ENCODE results near the gene PPFIA3. TPM values are rescaled to one million over a fixed set of nuclear protein-coding genes. Genes with fewer than 3 reads are reported as not detected.

The PPFIA3 gene
- total and polyA plus RNA-seq, 4 donors: 1.5 to 4.6 (median 2.4) TPM

DNA sequence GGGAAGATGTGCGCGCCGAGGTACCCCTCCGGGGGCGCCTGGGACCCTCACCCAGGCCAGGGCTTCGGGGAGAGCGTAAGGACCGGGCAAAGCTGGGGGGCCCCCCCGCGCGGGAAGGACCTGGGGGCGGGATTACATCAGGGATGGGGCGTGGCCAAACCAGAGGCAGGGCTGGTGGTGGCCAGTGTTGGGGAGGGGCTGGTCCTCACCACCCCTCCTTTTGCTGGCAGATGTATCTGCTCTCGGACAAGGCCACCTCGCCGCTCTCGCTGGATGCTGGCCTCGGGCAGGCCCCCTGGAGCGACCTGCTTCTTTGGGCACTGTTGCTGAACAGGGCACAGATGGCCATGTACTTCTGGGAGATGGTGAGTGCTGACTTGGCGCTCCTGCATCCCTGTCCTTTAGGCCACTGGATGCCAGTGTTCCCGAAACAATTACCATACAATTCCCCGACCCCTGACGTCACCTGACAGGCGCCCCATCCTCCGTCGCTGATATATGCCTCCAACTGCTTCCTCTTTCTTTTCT is 63.6 kb downstream of the PPFIA3 start:
- Histone ChIP-seq H3K27me3 (ENCODE audit: control insufficient read depth in 4 of 4, insufficient read depth in 4 of 4, low read length in 3 of 4) (no peaks in the 10 kb centered on the region), H3K4me1 (ENCODE audit: control insufficient read depth in 4 of 4, insufficient read depth in 4 of 4, low read length in 3 of 4) (no peaks in the 10 kb centered on the region), H3K9me3 (ENCODE audit: control insufficient read depth in 4 of 4, low read length in 3 of 4) (no peaks in the 10 kb centered on the region), H3K36me3 (ENCODE audit: control insufficient read depth in 4 of 4, insufficient read depth in 3 of 4, low read depth in 1 of 4, low read length in 3 of 4) (no peaks in the 10 kb centered on the region), H3K4me3 (ENCODE audit: low read depth in 1 of 3, low read length in 3 of 3) (no peak overlapping the region), H3K9ac (ENCODE audit: low read depth in 1 of 2, low read length in 2 of 2) (no peak overlapping the region), H3K27ac (ENCODE audit: low read depth in 1 of 2, low read length in 2 of 2) (no peak overlapping the region)
- no peak for TF ChIP-seq FOXA1 (IDR thresholded peaks at IDR 0.05)
- no peak for TF ChIP-seq ZBTB33 (IDR thresholded peaks at IDR 0.05)
- no peak for TF ChIP-seq HNF4A (conservative IDR thresholded peaks at IDR 0.05)
- TF ChIP-seq RXRA (IDR thresholded peaks at IDR 0.05): no peak
- no peak for TF ChIP-seq SP1 (IDR thresholded peaks at IDR 0.05)
- no peak for TF ChIP-seq YY1 (IDR thresholded peaks at IDR 0.05)
- no peak for TF ChIP-seq FOXA2 (IDR thresholded peaks at IDR 0.05)
- TF ChIP-seq JUND (IDR thresholded peaks at IDR 0.05): no peak
- TF ChIP-seq NR2F2 (IDR thresholded peaks at IDR 0.05): no peak
- DNase-seq (ENCODE audit: low spot score): no peak
- 63% methylated on average over 26 of the region's 26 CpGs for WGBS

GRCh38 chr19:49186108-49186507 is 66.8 kb downstream of the PPFIA3 start:
- Histone ChIP-seq H3K27me3 (ENCODE audit: control insufficient read depth in 4 of 4, insufficient read depth in 4 of 4, low read length in 3 of 4) (no peaks in the 10 kb centered on the region), H3K36me3 (ENCODE audit: control insufficient read depth in 4 of 4, insufficient read depth in 3 of 4, low read depth in 1 of 4, low read length in 3 of 4) (peaks cover 0 to 3% (median 0%) of the 10 kb centered on the region in 4 donors), H3K9me3 (ENCODE audit: control insufficient read depth in 4 of 4, low read length in 3 of 4) (no peaks in the 10 kb centered on the region), H3K4me3 (ENCODE audit: low read depth in 1 of 3, low read length in 3 of 3) (no peak overlapping the region), H3K27ac (ENCODE audit: low read depth in 1 of 2, low read length in 2 of 2) (no peak overlapping the region), H3K4me1 (ENCODE audit: control insufficient read depth in 4 of 4, insufficient read depth in 4 of 4, low read length in 3 of 4) (no peaks in the 10 kb centered on the region), H3K9ac (ENCODE audit: low read depth in 1 of 2, low read length in 2 of 2) (no peak overlapping the region)
- TF ChIP-seq RXRA (IDR thresholded peaks at IDR 0.05): no peak
- no peak for TF ChIP-seq TAF1 (conservative IDR thresholded peaks at IDR 0.05)
- no peak for TF ChIP-seq EGR1 (IDR thresholded peaks at IDR 0.05; ENCODE audit: low read depth in 2 of 2)
- no peak for TF ChIP-seq JUND (IDR thresholded peaks at IDR 0.05)
- TF ChIP-seq RAD21 (IDR thresholded peaks at IDR 0.05): no peak
- TF ChIP-seq NR2F2 (IDR thresholded peaks at IDR 0.05): no peak
- no peak for TF ChIP-seq HNF4G (IDR thresholded peaks at IDR 0.05)
- no peak for TF ChIP-seq FOXA2 (IDR thresholded peaks at IDR 0.05)
- no peak for TF ChIP-seq SP1 (IDR thresholded peaks at IDR 0.05)
- no peak for TF ChIP-seq FOXA1 (IDR thresholded peaks at IDR 0.05)
- TF ChIP-seq, protein P1, sequence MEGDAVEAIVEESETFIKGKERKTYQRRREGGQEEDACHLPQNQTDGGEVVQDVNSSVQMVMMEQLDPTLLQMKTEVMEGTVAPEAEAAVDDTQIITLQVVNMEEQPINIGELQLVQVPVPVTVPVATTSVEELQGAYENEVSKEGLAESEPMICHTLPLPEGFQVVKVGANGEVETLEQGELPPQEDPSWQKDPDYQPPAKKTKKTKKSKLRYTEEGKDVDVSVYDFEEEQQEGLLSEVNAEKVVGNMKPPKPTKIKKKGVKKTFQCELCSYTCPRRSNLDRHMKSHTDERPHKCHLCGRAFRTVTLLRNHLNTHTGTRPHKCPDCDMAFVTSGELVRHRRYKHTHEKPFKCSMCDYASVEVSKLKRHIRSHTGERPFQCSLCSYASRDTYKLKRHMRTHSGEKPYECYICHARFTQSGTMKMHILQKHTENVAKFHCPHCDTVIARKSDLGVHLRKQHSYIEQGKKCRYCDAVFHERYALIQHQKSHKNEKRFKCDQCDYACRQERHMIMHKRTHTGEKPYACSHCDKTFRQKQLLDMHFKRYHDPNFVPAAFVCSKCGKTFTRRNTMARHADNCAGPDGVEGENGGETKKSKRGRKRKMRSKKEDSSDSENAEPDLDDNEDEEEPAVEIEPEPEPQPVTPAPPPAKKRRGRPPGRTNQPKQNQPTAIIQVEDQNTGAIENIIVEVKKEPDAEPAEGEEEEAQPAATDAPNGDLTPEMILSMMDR (IDR thresholded peaks at IDR 0.05; ENCODE audit: low read depth, low read length, missing input control): no peak
- no peak for TF ChIP-seq HNF4A (conservative IDR thresholded peaks at IDR 0.05)
- TF ChIP-seq ATF3 (IDR thresholded peaks at IDR 0.05): no peak
- TF ChIP-seq GABPA (IDR thresholded peaks at IDR 0.05 in 1 of 2, conservative IDR thresholded peaks at IDR 0.05 in 1 of 2): no peak
- TF ChIP-seq REST (IDR thresholded peaks at IDR 0.05): no peak
- no peak for DNase-seq (ENCODE audit: low spot score)
- WGBS: 71% methylated on average over 5 of the region's 5 CpGs

Data from liver (tissue), 9 donors.